ENCODE data around the gene BRF1. TPM values are rescaled to one million over a fixed set of nuclear protein-coding genes. Genes with fewer than 3 reads are reported as not detected.

BRF1 gene
- total RNA-seq = 10 to 100 TPM; 13.6 to 25.4 (median 19.3) TPM
- polyA plus RNA-seq = 10 to 100 TPM; 34.5 to 50.2 TPM

- TF ChIP-seq CTCF (IDR thresholded peaks at IDR 0.05) = no peak
- no peaks in the 10 kb centered on the region for H3K9me3 ChIP-seq
- peak within 1 kb of the TSS; percentile 79 to 96 (median 92) for H3K27ac ChIP-seq
- H3K4me3 ChIP-seq = peak within 1 kb of the TSS; percentile 64 to 81 (median 78)
- 0 to 1% methylated on average over 72 to 90 of the region's 90 CpGs for WGBS, 2 donors
- no peaks in the 10 kb centered on the region for H3K27me3 ChIP-seq
- intact Hi-C loops (cut with DNase I) = no loop called here
- H3K36me3 ChIP-seq = no peaks in the 10 kb centered on the region
- peaks cover 8 to 10% (median 9%) of the 10 kb centered on the region in 3 donors for H3K4me1 ChIP-seq
- no peak for FAIRE-seq
- peak; percentile 94 to 97 (median 96) for DNase-seq
- peak; percentile 89 to 96 (median 90) for ATAC-seq
These were observed at the start of gene BRF1 for GRCh38 chr14:105300542-105301102. BRF1 (minus strand) TSS chr14:105301001; CDS start chr14:105300629, 372 bp downstream.

GRCh38 chr14:105349992-105350391 lies 49.2 kb upstream of the BRF1 start:
- no peak for DNase-seq
- Histone ChIP-seq H3K36me3 (no peaks in the 10 kb centered on the region), H3K4me3 (no peak overlapping the region), H3K9me3 (no peaks in the 10 kb centered on the region), H3K27ac (no peak overlapping the region), H3K4me1 (peaks cover 0 to 7% (median 0%) of the 10 kb centered on the region in 3 donors), H3K27me3 (no peaks in the 10 kb centered on the region)
- no peak for TF ChIP-seq CTCF (IDR thresholded peaks at IDR 0.05)
- no peak for FAIRE-seq
- intact Hi-C loops (cut with DNase I) = loop anchor here in 1 of 3 donors (5.0 to 10.0 kb wide), 3 partner anchors 65 to 263 kb away; no protein-coding TSS in a partner anchor
- 85 to 91% methylated on average over 11 of the region's 11 CpGs for WGBS, 2 donors
- no peak for ATAC-seq

GRCh38 chr14:105348945-105349699 lies 48.3 kb upstream of the BRF1 start:
- H3K9me3 ChIP-seq = no peaks in the 10 kb centered on the region
- no peak for FAIRE-seq
- intact Hi-C loops (cut with DNase I) = no loop called here
- H3K27me3 ChIP-seq = no peaks in the 10 kb centered on the region
- ATAC-seq = no peak
- H3K27ac ChIP-seq = no peak overlapping the region
- no peaks in the 10 kb centered on the region for H3K36me3 ChIP-seq
- no peak for TF ChIP-seq CTCF (IDR thresholded peaks at IDR 0.05)
- 89 to 90% methylated on average over 19 of the region's 19 CpGs for WGBS, 2 donors
- peak in 3 of 6 donors; percentile 37 to 77 (median 55) for DNase-seq
- no peak overlapping the region for H3K4me3 ChIP-seq
- peaks cover 0 to 7% (median 0%) of the 10 kb centered on the region in 3 donors for H3K4me1 ChIP-seq

GRCh38 chr14:105348169-105348944 lies 47.6 kb upstream of the BRF1 start:
- intact Hi-C loops (cut with DNase I) = no loop called here
- ATAC-seq = no peak
- 86 to 92% methylated on average over 26 of the region's 26 CpGs for WGBS, 2 donors

More at GRCh38 chr14:105348169-105348944, 47.6 kb upstream of the BRF1 start:
- FAIRE-seq = no peak
- peak in 3 of 6 donors; percentile 33 to 80 (median 59) for DNase-seq
- H3K36me3 ChIP-seq = no peaks in the 10 kb centered on the region
- no peaks in the 10 kb centered on the region for H3K9me3 ChIP-seq
- H3K27ac ChIP-seq = no peak overlapping the region
- no peak overlapping the region for H3K4me3 ChIP-seq
- peaks cover 0 to 7% (median 0%) of the 10 kb centered on the region in 3 donors for H3K4me1 ChIP-seq
- TF ChIP-seq CTCF (IDR thresholded peaks at IDR 0.05) = no peak
- H3K27me3 ChIP-seq = no peaks in the 10 kb centered on the region

Measured in pancreas (tissue), 10 donors.